HG03159 (cell line): ENCODE data around the gene BTBD7.

ENCODE experiments used
- ATAC-seq: cut with Tn5 transposase; IDR thresholded peaks from one replicate; pipeline ENCODE4 v1.9.1; 2021; ENCODE audit warnings: mild to moderate bottlenecking, moderate library complexity; ENCODE audit not compliant: unreplicated experiment

BTBD7 gene

DNA sequence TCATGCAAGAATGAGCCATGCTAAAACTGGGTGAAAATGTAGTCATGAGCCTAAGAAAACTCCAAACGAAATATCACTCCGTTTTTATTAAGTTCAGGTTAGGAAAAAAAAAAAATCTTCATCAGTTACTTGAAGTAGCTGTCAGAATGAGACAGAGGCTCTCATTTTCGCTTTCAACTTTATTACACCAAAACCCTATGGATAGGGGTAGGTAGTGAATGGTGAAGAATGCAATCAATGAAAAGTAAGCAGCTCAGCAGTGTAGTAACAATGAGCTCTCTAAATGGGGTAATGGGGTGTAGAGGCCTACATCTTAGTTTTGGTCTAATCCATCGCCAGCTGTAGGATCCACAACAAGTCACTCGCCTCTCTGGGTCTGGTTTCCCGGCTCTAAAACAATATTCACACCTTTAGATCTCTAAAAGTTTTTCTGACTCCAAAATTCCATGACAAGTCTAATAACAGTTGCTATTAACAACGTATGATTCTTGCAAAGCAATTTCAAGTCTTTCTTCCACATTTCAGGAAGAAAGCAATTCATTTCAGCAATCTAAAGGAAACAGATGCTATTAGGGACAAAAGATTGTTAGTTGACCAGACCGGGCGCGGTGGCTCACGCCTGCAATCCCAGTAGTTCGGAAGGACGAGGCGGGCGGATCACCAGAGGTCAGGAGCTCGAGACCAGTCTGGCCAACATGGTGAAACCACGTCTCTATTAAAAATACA lies 1.7 kb downstream of the BTBD7 start:
- no peak for ATAC-seq

- ATAC-seq: no peak
Measured at GRCh38 chr14:93330609-93331000, 2.2 kb downstream of the BTBD7 start.

- ATAC-seq: no peak
Measured at GRCh38 chr14:93329965-93330608, 2.7 kb downstream of the BTBD7 start.

GRCh38 chr14:93328546-93328945 lies 4.3 kb downstream of the BTBD7 start:
- no peak for ATAC-seq

- no peak for ATAC-seq
Measured at GRCh38 chr14:93326196-93326595, 6.6 kb downstream of the BTBD7 start.

DNA sequence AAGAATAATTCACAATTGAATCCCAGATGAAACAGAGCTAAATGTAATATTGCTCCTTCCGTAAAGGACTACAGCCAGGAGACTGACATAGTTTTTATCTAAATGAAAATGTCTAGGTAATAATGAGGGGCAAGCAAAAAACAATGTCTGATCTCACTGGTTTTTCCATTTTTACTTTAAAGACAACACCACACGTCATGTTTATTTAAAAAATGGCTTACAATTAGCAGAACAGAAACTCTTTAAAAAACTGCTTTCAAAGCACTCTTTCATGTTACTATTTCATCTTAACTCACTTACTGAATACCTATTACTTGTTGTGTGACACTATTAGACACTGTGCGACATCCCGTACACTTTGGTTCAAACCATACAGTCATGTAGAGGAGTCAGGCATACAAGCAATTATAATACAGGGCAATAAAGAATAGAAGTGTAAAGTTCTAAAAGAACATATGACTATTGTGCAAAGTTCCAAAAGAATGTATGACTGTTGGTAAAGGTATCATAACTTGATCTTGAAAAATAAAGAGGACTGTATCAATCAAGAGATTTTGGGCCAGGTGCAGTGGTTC lies 9.1 kb downstream of the BTBD7 start:
- ATAC-seq: no peak

- ATAC-seq: no peak
Measured at GRCh38 chr14:93322929-93323599, 9.8 kb downstream of the BTBD7 start.

DNA sequence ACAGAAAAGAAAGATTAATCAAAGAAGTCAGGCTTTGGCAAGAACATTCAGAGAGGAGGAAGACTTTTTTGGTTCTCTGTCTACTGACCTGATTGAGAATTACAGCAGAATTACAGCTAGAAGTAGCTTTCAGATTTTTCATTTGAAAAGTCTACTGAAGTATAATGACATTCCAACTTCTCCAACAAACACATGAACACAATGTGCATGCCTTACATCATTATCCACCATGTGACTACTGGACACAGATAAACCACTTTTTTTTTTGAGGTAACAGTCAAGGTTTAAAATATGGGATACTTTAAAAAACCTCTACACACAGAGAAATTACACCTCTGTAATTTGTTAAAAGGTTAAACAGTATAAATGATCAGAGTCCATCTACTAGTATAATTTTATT lies 12.3 kb downstream of the BTBD7 start:
- no peak for ATAC-seq

DNA sequence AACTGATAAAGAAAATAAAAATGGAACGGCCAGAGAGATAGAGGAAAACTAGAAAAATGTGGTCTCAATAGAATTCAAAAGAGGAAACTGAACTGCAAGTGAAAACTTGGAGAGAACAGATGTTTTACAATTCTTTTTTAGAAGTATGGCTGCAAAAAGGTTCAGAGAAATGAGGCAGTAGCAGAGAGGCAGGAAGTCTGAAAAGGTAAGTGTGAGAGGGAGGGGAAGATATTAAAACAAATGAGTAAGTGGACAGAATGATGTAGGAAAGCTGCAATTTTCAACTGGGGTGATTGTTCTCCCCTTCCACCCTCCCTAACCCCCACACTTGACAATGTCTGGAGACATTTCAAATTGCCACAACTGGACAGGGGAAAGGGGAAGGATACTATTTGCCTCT lies 12.9 kb downstream of the BTBD7 start:
- ATAC-seq: peak; percentile 38

DNA sequence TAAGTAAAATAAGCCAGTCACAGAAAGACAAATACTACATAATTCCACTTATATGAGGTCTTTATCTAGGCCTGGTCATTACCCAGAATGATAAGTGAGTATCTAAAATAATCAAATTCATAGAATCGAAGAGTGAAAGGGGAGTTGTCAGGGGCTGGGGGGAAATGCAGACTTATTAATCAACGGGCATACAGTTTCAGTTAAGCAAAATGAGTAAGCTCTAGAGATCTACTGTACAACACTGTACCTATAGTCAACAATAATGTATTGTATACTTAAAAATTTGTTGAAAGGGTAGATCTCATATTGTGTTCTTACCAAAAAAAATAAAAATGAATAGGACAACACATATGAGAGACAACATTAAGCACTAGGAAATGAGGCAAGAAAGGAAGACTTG lies 13.3 kb downstream of the BTBD7 start:
- peak; percentile 43 for ATAC-seq

- ATAC-seq: no peak
Measured at GRCh38 chr14:93318927-93319326, 13.9 kb downstream of the BTBD7 start.

GRCh38 chr14:93317875-93318807 lies 14.7 kb downstream of the BTBD7 start:
- no peak for ATAC-seq

GRCh38 chr14:93317210-93317874 lies 15.5 kb downstream of the BTBD7 start:
- no peak for ATAC-seq

GRCh38 chr14:93316716-93317115 lies 16.1 kb downstream of the BTBD7 start:
- ATAC-seq: no peak

- no peak for ATAC-seq
Measured at GRCh38 chr14:93315575-93315974, 17.3 kb downstream of the BTBD7 start.

DNA sequence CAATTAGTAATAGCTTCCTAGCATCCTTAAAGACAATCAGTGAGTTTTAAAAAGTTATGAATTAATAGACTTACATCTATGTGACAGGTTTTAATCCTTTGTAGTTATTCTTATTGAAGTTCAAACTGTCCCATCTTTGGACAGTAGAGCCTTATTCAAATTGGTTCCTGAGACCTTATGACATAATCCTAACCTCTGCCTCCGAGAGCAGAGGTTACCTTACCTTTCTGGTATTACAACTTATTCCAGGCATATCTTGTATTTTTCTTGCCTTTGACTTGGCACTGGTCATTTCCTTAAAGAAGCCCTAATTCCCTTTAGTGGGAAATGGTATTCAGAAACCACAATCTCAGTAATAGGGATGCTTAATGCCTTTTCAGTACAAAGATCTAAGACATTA lies 21.8 kb downstream of the BTBD7 start:
- no peak for ATAC-seq

DNA sequence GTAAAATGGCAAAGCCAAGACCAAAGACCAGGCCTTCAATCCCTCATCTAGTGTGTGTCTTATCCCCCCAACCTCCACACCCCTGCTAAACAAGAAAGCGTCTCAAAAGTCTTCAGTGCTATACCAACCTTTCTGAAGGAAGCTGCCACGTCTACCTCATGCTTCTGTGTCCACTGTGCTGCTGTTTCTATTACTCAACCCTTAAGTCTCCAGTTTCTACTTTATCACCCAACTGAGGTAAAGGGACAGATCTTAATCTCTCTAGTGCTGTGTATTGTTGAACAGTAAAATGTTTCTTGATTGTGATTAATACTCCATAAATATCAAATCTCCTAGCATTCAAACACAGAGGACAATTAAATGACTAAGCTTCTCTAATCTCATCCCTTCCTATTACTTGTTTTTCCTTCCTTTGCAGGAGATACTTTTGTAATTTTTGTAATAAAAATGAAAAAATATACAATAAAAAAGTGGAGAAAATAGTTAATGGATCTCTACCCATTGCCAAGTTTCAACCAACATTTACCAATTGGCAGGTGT lies 23.3 kb downstream of the BTBD7 start:
- no peak for ATAC-seq

DNA sequence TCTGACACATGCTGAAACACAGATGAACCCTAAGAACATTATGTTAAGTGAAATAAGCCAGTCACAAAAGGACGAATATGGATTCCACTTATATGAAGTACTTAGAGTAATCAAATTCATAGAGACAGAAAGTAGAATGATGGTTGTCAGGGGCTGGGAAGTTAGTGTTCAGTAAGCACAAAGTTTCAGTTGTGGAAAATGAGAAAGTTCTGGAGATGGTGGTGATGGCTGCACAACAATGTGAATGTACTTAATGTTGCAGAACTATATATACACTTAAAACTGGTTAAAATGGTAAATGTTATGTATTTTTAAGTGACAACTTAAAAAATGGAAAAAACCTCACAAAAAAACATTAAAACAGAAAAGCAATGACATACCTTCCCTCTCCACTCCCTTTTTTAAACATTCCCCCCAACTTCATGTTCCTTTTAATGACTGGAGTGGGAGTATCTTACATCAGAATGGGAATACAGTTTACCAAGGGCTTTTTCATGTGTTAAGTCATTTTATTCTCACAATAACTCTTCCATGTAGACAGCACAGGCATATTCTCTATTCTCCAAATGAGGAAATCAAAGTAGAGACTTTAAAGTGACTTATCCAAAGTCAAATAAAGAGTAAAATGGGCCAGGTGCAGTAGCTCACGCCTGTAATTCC lies 24.0 kb downstream of the BTBD7 start:
- no peak for ATAC-seq

- no peak for ATAC-seq
Measured at GRCh38 chr14:93306812-93307211, 26.0 kb downstream of the BTBD7 start.
